ENCODE results near the gene TEX2.
A peak's percentile ranks its signal among the peaks of the same experiment; 100 is the strongest.

Gene TEX2

DNA sequence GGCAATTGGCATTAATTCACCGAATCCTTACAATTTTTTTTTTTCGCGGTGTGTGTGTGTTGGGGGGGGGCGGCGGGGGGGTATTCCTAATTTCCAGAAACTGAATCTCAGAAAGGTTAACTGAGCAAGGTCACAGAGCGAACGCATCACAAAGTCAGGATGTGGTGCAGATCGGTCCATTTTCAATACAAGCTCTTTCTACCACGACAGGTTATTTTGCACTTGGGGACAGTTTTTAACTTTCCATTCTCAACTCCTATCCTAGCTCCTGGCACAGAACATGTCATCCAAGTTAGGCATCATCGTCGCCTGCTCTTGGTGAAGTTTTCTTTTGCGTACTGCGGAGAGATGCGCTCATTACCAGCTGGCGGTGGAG, 117.7 kb downstream of the TEX2 start:
- Histone ChIP-seq H3K9me3 (ENCODE audit: low read length) (no peaks in the 10 kb centered on the region), H3K27ac (ENCODE audit: low read depth, low read length, poor library complexity, severe bottlenecking) (peak overlapping the region; percentile 52), H3K9me2 (ENCODE audit: low read depth, low read length) (no peaks in the 10 kb centered on the region), H3K4me3 (ENCODE audit: low read depth, low read length, poor library complexity, severe bottlenecking) (peak overlapping the region; percentile 97), H2AFZ (ENCODE audit: low read length) (no peak overlapping the region; the same call in 1 of the 2 replicates), H3K27me3 (ENCODE audit: insufficient read depth, low read length) (no peaks in the 10 kb centered on the region), H4K20me1 (ENCODE audit: insufficient read depth, low read length) (no peaks in the 10 kb centered on the region), H3K4me1 (ENCODE audit: insufficient read depth, low read length, severe bottlenecking) (peaks cover 22% of the 10 kb centered on the region), H3K79me2 (ENCODE audit: insufficient read depth, low read length) (no peaks in the 10 kb centered on the region), H3K4me2 (ENCODE audit: low read length) (peak overlapping the region; percentile 89), H3K9ac (ENCODE audit: low read length) (peak overlapping the region; percentile 80), H3K36me3 (ENCODE audit: insufficient read depth, low read length) (peaks cover 20% of the 10 kb centered on the region), H3F3A (ENCODE audit: insufficient read depth, low read length) (no peaks in the 10 kb centered on the region)
- TF ChIP-seq EZH2 (IDR thresholded peaks at IDR 0.05; ENCODE audit: borderline replicate concordance, low read length): no peak
- TF ChIP-seq, protein P1, sequence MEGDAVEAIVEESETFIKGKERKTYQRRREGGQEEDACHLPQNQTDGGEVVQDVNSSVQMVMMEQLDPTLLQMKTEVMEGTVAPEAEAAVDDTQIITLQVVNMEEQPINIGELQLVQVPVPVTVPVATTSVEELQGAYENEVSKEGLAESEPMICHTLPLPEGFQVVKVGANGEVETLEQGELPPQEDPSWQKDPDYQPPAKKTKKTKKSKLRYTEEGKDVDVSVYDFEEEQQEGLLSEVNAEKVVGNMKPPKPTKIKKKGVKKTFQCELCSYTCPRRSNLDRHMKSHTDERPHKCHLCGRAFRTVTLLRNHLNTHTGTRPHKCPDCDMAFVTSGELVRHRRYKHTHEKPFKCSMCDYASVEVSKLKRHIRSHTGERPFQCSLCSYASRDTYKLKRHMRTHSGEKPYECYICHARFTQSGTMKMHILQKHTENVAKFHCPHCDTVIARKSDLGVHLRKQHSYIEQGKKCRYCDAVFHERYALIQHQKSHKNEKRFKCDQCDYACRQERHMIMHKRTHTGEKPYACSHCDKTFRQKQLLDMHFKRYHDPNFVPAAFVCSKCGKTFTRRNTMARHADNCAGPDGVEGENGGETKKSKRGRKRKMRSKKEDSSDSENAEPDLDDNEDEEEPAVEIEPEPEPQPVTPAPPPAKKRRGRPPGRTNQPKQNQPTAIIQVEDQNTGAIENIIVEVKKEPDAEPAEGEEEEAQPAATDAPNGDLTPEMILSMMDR (IDR thresholded peaks at IDR 0.05; ENCODE audit: low read length): peak; percentile 15; the same call in 1 of the 2 replicates

GRCh38 chr17:64139542-64139941, 123.5 kb downstream of the TEX2 start:
- H2AFZ ChIP-seq (ENCODE audit: low read length): no peak overlapping the region
- H3K79me2 ChIP-seq (ENCODE audit: insufficient read depth, low read length): no peaks in the 10 kb centered on the region
- H3K4me2 ChIP-seq (ENCODE audit: low read length): no peak overlapping the region
- H3K36me3 ChIP-seq (ENCODE audit: insufficient read depth, low read length): no peaks in the 10 kb centered on the region
- H3K4me1 ChIP-seq (ENCODE audit: insufficient read depth, low read length, severe bottlenecking): peaks cover 1% of the 10 kb centered on the region
- no peaks in the 10 kb centered on the region for H3K27me3 ChIP-seq (ENCODE audit: insufficient read depth, low read length)
- H3K9me3 ChIP-seq (ENCODE audit: low read length): no peaks in the 10 kb centered on the region
- no peak overlapping the region for H3K27ac ChIP-seq (ENCODE audit: low read depth, low read length, poor library complexity, severe bottlenecking)
- H3F3A ChIP-seq (ENCODE audit: insufficient read depth, low read length): no peaks in the 10 kb centered on the region
- no peak overlapping the region for H3K9ac ChIP-seq (ENCODE audit: low read length)
- no peaks in the 10 kb centered on the region for H3K9me2 ChIP-seq (ENCODE audit: low read depth, low read length)
- TF ChIP-seq EZH2 (IDR thresholded peaks at IDR 0.05; ENCODE audit: borderline replicate concordance, low read length): no peak
- TF ChIP-seq, protein P1 (IDR thresholded peaks at IDR 0.05; ENCODE audit: low read length): no peak
- no peaks in the 10 kb centered on the region for H4K20me1 ChIP-seq (ENCODE audit: insufficient read depth, low read length)
- no peak overlapping the region for H3K4me3 ChIP-seq (ENCODE audit: low read depth, low read length, poor library complexity, severe bottlenecking)

DNA sequence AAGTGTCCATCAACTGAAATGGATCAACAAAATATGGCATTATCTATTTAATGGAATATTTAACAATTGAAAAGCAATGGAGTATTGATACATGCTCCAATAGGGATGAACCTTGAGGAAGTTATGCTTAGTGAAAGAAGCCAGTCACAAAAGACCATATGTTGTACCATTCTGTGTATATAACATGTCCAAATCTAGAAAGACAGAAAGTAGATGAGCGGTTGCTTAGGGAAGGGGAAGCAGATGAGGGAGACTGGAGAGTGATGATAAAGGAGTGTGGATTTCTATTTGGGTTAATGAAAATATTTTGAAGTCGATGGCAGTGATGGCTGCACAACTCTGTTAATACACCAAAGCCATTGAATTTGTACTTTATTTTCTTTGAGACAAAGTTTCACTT, 124.6 kb downstream of the TEX2 start:
- H3K27me3 ChIP-seq (ENCODE audit: insufficient read depth, low read length): no peaks in the 10 kb centered on the region
- H4K20me1 ChIP-seq (ENCODE audit: insufficient read depth, low read length): no peaks in the 10 kb centered on the region
- H3K4me1 ChIP-seq (ENCODE audit: insufficient read depth, low read length, severe bottlenecking): no peaks in the 10 kb centered on the region
- no peaks in the 10 kb centered on the region for H3F3A ChIP-seq (ENCODE audit: insufficient read depth, low read length)
- no peak overlapping the region for H3K4me3 ChIP-seq (ENCODE audit: low read depth, low read length, poor library complexity, severe bottlenecking)
- no peak overlapping the region for H3K4me2 ChIP-seq (ENCODE audit: low read length)
- H3K79me2 ChIP-seq (ENCODE audit: insufficient read depth, low read length): no peaks in the 10 kb centered on the region
- H3K9me3 ChIP-seq (ENCODE audit: low read length): no peaks in the 10 kb centered on the region
- TF ChIP-seq EZH2 (IDR thresholded peaks at IDR 0.05; ENCODE audit: borderline replicate concordance, low read length): no peak
- TF ChIP-seq, protein P1 (IDR thresholded peaks at IDR 0.05; ENCODE audit: low read length): no peak
- no peak overlapping the region for H2AFZ ChIP-seq (ENCODE audit: low read length)
- no peaks in the 10 kb centered on the region for H3K9me2 ChIP-seq (ENCODE audit: low read depth, low read length)
- no peak overlapping the region for H3K27ac ChIP-seq (ENCODE audit: low read depth, low read length, poor library complexity, severe bottlenecking)
- H3K9ac ChIP-seq (ENCODE audit: low read length): no peak overlapping the region
- no peaks in the 10 kb centered on the region for H3K36me3 ChIP-seq (ENCODE audit: insufficient read depth, low read length)

Data from OCI-LY1 (cell line).